WERI-Rb-1 (cell line): ENCODE measurements around the gene DCANP1.

Source experiments
- DNase-seq: peaks from one replicate; pipeline ENCODE4 v3.0.0-alpha.2; 2020
- H3K27ac ChIP-seq: fragments of 250-450 bp; sonication (Bioruptor Pico); 2 replicates; pipeline ENCODE4 v1.5.1; 2020; ENCODE audit warnings: mild to moderate bottlenecking, moderate library complexity
- H3K27me3 ChIP-seq: fragments of 250-450 bp; sonication (Bioruptor Pico); 2 replicates; pipeline ENCODE4 v1.5.1; 2021; ENCODE audit warnings: mild to moderate bottlenecking, low read depth, moderate library complexity; ENCODE audit not compliant: insufficient read depth, severe bottlenecking
- H3K36me3 ChIP-seq: fragments of 250-450 bp; sonication (Bioruptor Pico); 2 replicates; pipeline ENCODE4 v1.5.1; 2020; ENCODE audit warnings: mild to moderate bottlenecking, moderate library complexity
- H3K4me3 ChIP-seq: 2 replicates; pipeline ENCODE4 v1.5.1; 2011; ENCODE audit warnings: low read depth, mild to moderate bottlenecking, control low read depth, low read length
- H3K9me3 ChIP-seq: fragments of 250-450 bp; sonication (Bioruptor Pico); 2 replicates; pipeline ENCODE4 v1.5.1; 2021; ENCODE audit warnings: mild to moderate bottlenecking, moderate library complexity; ENCODE audit not compliant: severe bottlenecking
- CTCF ChIP-seq: IDR thresholded peaks from 2 replicates; pipeline ENCODE4 v1.5.1; 2011; ENCODE audit warnings: low read depth, mild to moderate bottlenecking, control low read depth, inconsistent platforms, low read length

DCANP1 gene

GRCh38 chr5:135448791-135449507 lies 1.8 kb upstream of the DCANP1 start:
- no peaks in the 10 kb centered on the region for H3K9me3 ChIP-seq
- TF ChIP-seq CTCF: no peak
- H3K27ac ChIP-seq: no peak overlapping the region
- H3K4me3 ChIP-seq: no peak overlapping the region
- no peaks in the 10 kb centered on the region for H3K36me3 ChIP-seq
- H3K27me3 ChIP-seq: no peaks in the 10 kb centered on the region
- no peak for DNase-seq

- no peaks in the 10 kb centered on the region for H3K9me3 ChIP-seq
- H3K27me3 ChIP-seq: no peaks in the 10 kb centered on the region
- DNase-seq: no peak
- no peaks in the 10 kb centered on the region for H3K36me3 ChIP-seq
- H3K4me3 ChIP-seq: no peak overlapping the region
- no peak overlapping the region for H3K27ac ChIP-seq
- no peak for TF ChIP-seq CTCF
Measured at GRCh38 chr5:135448071-135448739, 1.1 kb upstream of the DCANP1 start.

GRCh38 chr5:135446615-135447014 lies 533 bp downstream of the DCANP1 start:
- Histone ChIP-seq H3K4me3 (no peak overlapping the region), H3K27me3 (no peaks in the 10 kb centered on the region), H3K27ac (no peak overlapping the region)

GRCh38 chr5:135446206-135446605 lies 942 bp downstream of the DCANP1 start:
- DNase-seq: no peak
- no peak overlapping the region for H3K4me3 ChIP-seq
- H3K27ac ChIP-seq: no peak overlapping the region
- TF ChIP-seq CTCF: no peak
- H3K9me3 ChIP-seq: no peaks in the 10 kb centered on the region
- H3K36me3 ChIP-seq: no peaks in the 10 kb centered on the region
- H3K27me3 ChIP-seq: no peaks in the 10 kb centered on the region

More at GRCh38 chr5:135446615-135447014, 533 bp downstream of the DCANP1 start:
- H3K36me3 ChIP-seq: no peaks in the 10 kb centered on the region
- no peak for TF ChIP-seq CTCF
- DNase-seq: no peak
- H3K9me3 ChIP-seq: no peaks in the 10 kb centered on the region

- H3K4me3 ChIP-seq: no peak overlapping the region
- no peak for TF ChIP-seq CTCF
- no peak overlapping the region for H3K27ac ChIP-seq
- H3K9me3 ChIP-seq: no peaks in the 10 kb centered on the region
- no peaks in the 10 kb centered on the region for H3K36me3 ChIP-seq
- DNase-seq: no peak
- H3K27me3 ChIP-seq: no peaks in the 10 kb centered on the region
Measured at GRCh38 chr5:135445306-135445985, 1.7 kb downstream of the DCANP1 start.
